K562 (cell line): ENCODE results near the gene FUCA1. TPM values are rescaled to one million over a fixed set of nuclear protein-coding genes. Genes with fewer than 3 reads are reported as not detected.

ENCODE experiments used
- CSDE1 ChIP-seq, 2 experiments: fragments of 450-650 bp; IDR thresholded peaks; 2 replicates each; pipeline ENCODE4 v1.6.1; 2016; ENCODE audit warnings: mild to moderate bottlenecking in 1 of 2
- CXXC5 ChIP-seq: fragments of 250-450 bp; sonication (Bioruptor Pico); IDR thresholded peaks from 2 replicates; pipeline ENCODE4 v1.8.0; 2022; ENCODE audit warnings: inconsistent platforms, mild to moderate bottlenecking, moderate library complexity
- GTF2F1 ChIP-seq: IDR thresholded peaks from 2 replicates; pipeline ENCODE4 v1.6.1; 2011; ENCODE audit warnings: low read depth, low read length, improper control_type of control experiment
- HOXB6 ChIP-seq: fragments of 250-450 bp; sonication (Bioruptor Pico); IDR thresholded peaks from 2 replicates; pipeline ENCODE4 v1.5.1; 2022; ENCODE audit warnings: mild to moderate bottlenecking, borderline replicate concordance
- LARP7 ChIP-seq: fragments of 450-650 bp; IDR thresholded peaks from 2 replicates; pipeline ENCODE4 v1.6.1; 2016
- NCOA2 ChIP-seq, 2 experiments: fragments of 450-650 bp; IDR thresholded peaks; 2 replicates each; pipeline ENCODE4 v1.6.1; 2018; ENCODE audit warnings: mild to moderate bottlenecking in 2 of 2, moderate library complexity in 1 of 2; ENCODE audit not compliant: partially characterized antibody in 2 of 2
- ZKSCAN8 ChIP-seq: fragments of 200-800 bp; sonication (Bioruptor generic); IDR thresholded peaks from 2 replicates; pipeline ENCODE4 v1.6.1; 2016; ENCODE audit warnings: missing genetic modification characterization, missing compliant biosample characterization
- polyA plus RNA-seq, 8 experiments: library from polyadenylated mRNA; depleted of rRNA in 4 of 8; stranded (reverse) in 5 of 8; unstranded in 3 of 8; fragments of >200 nt; fragmentation: Nextera tagmentation in 2 of 8; fragmentation: Illumina TruSeq in 1 of 8; extraction: Ambion mirVana in 2 of 8; extraction: Trizol in 1 of 8; gene quantifications; 2 replicates each; pipeline versions ENCODE4 v1.2.1 to v1.2.3, GENCODE V29; 2011 to 2014; ENCODE audit warnings: inconsistent platforms in 1 of 8, missing spikeins in 1 of 8
- total RNA-seq, 7 experiments: library from RNA; depleted of rRNA in 6 of 7; stranded (reverse); fragments of >200 nt in 6 of 7; fragmentation: Illumina TruSeq in 2 of 7; extraction: Trizol in 2 of 7; gene quantifications; 2 replicates each; pipeline versions ENCODE4 v1.2.1 to v1.2.3, GENCODE V29; 2011 to 2021; ENCODE audit warnings: low replicate concordance in 1 of 7
- TF ChIP-seq, protein P1 (sequence below): fragments of 450-650 bp; IDR thresholded peaks from 2 replicates; pipeline ENCODE4 v1.6.1; 2016; ENCODE audit warnings: mild to moderate bottlenecking
- TF ChIP-seq, protein P2 (sequence below): fragments of 250-450 bp; sonication (Bioruptor Pico); IDR thresholded peaks from 2 replicates; pipeline ENCODE4 v1.4.0; 2020
- TF ChIP-seq, protein P3 (sequence below), 2 experiments: fragments of 450-650 bp; formaldehyde crosslinking in 1 of 2; IDR thresholded peaks; 2 replicates each; pipeline versions ENCODE4 v1.4.0 to v1.6.1; 2014 to 2020; ENCODE audit warnings: mild to moderate bottlenecking in 2 of 2, borderline replicate concordance in 1 of 2, low read depth in 1 of 2
- TF ChIP-seq, protein P4 (sequence below), 3 experiments: fragments of 200-800 bp in 1 of 3; sonication (Bioruptor generic) in 1 of 3; sonication (generic) in 1 of 3; formaldehyde crosslinking in 1 of 3; IDR thresholded peaks; 2 replicates each; pipeline versions ENCODE4 v1.6.1 to v1.8.0; 2016 to 2022; ENCODE audit warnings: mild to moderate bottlenecking in 2 of 3, missing compliant biosample characterization in 2 of 3, missing genetic modification characterization in 2 of 3, missing genetic modification reagents in 1 of 3
- TF ChIP-seq, protein P5 (sequence below): sonication (generic); formaldehyde crosslinking; IDR thresholded peaks from 2 replicates; pipeline ENCODE4 v1.8.0; 2022; ENCODE audit warnings: mild to moderate bottlenecking, missing genetic modification reagents

Gene FUCA1
- total and polyA plus RNA-seq, 9 of the 15 experiments (the other 6 are each of a cell fraction or from before 2014, with no cell fraction given) = 7.0 to 20.5 (median 13.5) TPM

DNA sequence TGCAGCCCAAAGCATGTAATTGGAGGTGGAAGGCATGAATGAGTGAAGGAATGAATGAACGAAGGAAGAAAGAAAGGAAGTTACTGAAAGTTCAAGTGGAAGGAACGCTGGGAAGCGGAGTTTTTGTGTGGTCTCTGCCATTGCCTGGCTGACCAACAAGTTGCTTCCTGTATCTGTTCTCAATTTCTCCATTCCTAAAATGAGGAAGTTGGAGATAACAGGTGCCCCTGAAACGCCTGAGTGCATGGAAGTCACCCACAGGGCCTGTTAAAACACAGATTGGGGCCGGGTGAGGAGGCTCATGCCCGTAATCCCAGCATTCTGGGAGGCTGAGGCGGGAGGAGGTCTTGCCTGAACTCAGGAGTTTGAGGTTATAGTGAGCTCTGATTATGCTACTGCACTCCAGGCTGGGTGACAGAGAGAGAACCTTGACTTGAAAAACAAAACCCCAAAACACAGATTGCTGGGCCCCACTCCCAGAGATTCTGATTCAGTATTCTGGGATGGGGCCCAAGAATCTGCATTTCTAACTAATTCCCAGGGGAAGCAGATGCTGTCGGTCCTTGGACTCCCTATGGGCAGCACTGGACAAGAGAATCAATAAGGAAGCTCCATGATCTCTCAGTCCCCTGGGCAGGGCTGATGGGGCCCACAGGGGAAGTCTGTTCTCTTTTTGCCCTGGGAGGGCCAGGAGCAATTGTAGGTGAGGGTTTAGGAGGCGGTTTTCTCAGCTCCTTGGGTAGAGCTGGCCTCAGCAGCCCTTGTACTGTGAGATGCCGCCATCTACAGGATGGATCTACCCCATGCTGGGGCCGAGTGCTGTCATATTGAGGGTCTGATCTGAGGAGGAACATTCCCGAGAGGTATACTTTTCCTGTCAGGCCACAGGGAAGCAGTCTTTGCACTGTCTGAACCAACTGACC is 48.4 kb upstream of the FUCA1 start (continued):
- TF ChIP-seq, protein P1, sequence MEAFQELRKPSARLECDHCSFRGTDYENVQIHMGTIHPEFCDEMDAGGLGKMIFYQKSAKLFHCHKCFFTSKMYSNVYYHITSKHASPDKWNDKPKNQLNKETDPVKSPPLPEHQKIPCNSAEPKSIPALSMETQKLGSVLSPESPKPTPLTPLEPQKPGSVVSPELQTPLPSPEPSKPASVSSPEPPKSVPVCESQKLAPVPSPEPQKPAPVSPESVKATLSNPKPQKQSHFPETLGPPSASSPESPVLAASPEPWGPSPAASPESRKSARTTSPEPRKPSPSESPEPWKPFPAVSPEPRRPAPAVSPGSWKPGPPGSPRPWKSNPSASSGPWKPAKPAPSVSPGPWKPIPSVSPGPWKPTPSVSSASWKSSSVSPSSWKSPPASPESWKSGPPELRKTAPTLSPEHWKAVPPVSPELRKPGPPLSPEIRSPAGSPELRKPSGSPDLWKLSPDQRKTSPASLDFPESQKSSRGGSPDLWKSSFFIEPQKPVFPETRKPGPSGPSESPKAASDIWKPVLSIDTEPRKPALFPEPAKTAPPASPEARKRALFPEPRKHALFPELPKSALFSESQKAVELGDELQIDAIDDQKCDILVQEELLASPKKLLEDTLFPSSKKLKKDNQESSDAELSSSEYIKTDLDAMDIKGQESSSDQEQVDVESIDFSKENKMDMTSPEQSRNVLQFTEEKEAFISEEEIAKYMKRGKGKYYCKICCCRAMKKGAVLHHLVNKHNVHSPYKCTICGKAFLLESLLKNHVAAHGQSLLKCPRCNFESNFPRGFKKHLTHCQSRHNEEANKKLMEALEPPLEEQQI = no peak
- TF ChIP-seq, protein P2, sequence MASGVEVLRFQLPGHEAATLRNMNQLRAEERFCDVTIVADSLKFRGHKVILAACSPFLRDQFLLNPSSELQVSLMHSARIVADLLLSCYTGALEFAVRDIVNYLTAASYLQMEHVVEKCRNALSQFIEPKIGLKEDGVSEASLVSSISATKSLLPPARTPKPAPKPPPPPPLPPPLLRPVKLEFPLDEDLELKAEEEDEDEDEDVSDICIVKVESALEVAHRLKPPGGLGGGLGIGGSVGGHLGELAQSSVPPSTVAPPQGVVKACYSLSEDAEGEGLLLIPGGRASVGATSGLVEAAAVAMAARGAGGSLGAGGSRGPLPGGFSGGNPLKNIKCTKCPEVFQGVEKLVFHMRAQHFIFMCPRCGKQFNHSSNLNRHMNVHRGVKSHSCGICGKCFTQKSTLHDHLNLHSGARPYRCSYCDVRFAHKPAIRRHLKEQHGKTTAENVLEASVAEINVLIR (CRISPR knock-in tag) = no peak
- TF ChIP-seq CSDE1 (IDR thresholded peaks at IDR 0.05) = no peak
- no peak for TF ChIP-seq NCOA2 (IDR thresholded peaks at IDR 0.05; ENCODE audit: partially characterized antibody in 2 of 2)
- TF ChIP-seq, protein P3, sequence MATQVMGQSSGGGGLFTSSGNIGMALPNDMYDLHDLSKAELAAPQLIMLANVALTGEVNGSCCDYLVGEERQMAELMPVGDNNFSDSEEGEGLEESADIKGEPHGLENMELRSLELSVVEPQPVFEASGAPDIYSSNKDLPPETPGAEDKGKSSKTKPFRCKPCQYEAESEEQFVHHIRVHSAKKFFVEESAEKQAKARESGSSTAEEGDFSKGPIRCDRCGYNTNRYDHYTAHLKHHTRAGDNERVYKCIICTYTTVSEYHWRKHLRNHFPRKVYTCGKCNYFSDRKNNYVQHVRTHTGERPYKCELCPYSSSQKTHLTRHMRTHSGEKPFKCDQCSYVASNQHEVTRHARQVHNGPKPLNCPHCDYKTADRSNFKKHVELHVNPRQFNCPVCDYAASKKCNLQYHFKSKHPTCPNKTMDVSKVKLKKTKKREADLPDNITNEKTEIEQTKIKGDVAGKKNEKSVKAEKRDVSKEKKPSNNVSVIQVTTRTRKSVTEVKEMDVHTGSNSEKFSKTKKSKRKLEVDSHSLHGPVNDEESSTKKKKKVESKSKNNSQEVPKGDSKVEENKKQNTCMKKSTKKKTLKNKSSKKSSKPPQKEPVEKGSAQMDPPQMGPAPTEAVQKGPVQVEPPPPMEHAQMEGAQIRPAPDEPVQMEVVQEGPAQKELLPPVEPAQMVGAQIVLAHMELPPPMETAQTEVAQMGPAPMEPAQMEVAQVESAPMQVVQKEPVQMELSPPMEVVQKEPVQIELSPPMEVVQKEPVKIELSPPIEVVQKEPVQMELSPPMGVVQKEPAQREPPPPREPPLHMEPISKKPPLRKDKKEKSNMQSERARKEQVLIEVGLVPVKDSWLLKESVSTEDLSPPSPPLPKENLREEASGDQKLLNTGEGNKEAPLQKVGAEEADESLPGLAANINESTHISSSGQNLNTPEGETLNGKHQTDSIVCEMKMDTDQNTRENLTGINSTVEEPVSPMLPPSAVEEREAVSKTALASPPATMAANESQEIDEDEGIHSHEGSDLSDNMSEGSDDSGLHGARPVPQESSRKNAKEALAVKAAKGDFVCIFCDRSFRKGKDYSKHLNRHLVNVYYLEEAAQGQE (IDR thresholded peaks at IDR 0.05; ENCODE audit: borderline replicate concordance) = peak; percentile 87
- TF ChIP-seq, protein P3 (CRISPR knock-in tag; IDR thresholded peaks at IDR 0.05; ENCODE audit: low read depth) = no peak
- no peak for TF ChIP-seq CXXC5 (CRISPR knock-in tag)
- TF ChIP-seq LARP7 = no peak
- no peak for TF ChIP-seq HOXB6
- no peak for TF ChIP-seq ZKSCAN8
- TF ChIP-seq GTF2F1 = no peak
- TF ChIP-seq, protein P4, sequence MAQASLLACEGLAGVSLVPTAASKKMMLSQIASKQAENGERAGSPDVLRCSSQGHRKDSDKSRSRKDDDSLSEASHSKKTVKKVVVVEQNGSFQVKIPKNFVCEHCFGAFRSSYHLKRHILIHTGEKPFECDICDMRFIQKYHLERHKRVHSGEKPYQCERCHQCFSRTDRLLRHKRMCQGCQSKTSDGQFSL (CRISPR knock-in tag; IDR thresholded peaks at IDR 0.05) = no peak
- TF ChIP-seq, protein P4 (tag; IDR thresholded peaks at IDR 0.05) = no peak
- TF ChIP-seq, protein P5, sequence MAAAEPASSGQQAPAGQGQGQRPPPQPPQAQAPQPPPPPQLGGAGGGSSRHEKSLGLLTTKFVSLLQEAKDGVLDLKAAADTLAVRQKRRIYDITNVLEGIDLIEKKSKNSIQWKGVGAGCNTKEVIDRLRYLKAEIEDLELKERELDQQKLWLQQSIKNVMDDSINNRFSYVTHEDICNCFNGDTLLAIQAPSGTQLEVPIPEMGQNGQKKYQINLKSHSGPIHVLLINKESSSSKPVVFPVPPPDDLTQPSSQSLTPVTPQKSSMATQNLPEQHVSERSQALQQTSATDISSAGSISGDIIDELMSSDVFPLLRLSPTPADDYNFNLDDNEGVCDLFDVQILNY (CRISPR knock-in tag) = no peak
